HL-60/S4 (cell line): ENCODE results near the gene CENPB.

Source experiments
- in situ Hi-C: fragments of 300-500 bp; cut with MboI; formaldehyde crosslinking; loops from 2 replicates; pipeline ENCODE4 v1.14.3; 2022; ENCODE audit warnings: low sequenced_read_pairs

The CENPB gene

DNA sequence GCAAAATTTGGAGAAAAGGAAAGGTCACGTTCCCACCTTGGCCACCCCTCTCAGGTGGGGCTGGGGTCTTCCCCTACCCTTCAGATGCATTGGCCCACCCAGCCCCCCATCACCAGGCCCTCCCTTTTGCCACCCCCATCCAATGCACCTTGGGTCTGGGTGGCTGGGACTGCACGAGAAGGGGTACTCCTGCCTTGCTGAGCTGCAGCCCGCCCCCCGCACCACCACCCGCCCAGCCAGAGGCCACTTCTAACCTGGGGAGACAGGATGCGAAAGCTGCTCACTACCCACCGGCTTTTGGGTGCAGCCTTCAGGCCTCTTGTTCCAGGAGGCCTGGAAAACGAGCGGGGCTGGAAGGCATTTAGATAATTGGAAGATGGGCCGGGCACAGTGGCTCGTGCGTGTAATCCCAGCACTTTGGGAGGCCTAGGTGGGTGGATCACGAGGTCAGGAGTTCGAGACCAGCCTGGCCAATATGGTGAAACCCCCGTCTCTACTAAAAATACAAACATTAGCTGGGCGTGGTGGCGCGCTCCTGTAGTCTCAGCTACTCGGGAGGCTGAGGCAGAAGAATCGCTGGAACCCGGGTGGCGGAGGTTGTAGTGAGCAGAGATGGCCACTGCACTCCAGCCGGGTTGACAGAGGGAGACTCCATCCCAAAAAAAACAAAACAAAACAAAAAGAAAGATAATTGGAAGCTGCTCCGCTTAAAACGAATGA, 8.3 kb upstream of the CENPB start:
- in situ Hi-C loops = loop anchor here (25.0 kb wide), 1 partner anchor 292 kb away; no protein-coding TSS in a partner anchor

DNA sequence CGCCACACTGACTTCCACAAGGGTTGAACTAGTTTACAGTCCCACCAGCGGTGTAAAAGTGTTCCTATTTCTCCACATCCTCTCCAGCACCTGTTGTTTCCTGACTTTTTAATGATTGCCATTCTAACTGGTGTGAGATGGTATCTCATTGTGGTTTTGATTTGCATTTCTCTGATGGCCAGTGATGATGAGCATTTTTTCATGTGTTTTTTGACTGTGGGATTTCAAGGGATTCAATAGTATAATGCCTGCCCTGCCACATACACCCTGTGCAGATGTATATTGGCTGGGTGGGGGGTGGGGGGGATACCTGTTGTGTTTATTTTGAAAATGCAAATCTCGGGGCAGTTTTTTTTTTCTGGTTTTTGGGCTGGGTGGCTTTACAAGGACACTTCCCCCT, 7.6 kb upstream of the CENPB start:
- in situ Hi-C loops = loop anchor here (25.0 kb wide), 1 partner anchor 293 kb away; no protein-coding TSS in a partner anchor

DNA sequence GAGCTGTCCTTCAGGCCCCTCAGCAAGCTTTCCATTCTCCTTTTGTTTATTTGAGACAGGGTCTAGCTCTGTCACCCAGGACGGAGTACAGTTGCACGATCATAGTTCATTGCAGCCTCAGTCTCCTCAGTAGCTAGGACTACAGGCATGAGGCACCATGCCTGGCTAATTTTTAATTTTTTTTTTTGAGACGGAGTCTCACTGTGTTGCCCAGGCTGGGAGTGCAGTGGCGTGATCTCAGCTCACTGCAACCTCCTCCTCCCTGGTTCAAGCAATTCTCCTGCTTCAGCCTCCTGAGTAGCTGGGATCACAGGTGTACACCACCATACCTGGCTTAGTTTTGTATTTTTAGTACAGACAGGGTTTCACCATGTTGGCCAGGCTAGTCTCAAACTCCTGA, 2.7 kb upstream of the CENPB start:
- in situ Hi-C loops = loop anchor here (10.0 to 25.0 kb wide), 2 partner anchors 66 to 298 kb away; no protein-coding TSS in a partner anchor

DNA sequence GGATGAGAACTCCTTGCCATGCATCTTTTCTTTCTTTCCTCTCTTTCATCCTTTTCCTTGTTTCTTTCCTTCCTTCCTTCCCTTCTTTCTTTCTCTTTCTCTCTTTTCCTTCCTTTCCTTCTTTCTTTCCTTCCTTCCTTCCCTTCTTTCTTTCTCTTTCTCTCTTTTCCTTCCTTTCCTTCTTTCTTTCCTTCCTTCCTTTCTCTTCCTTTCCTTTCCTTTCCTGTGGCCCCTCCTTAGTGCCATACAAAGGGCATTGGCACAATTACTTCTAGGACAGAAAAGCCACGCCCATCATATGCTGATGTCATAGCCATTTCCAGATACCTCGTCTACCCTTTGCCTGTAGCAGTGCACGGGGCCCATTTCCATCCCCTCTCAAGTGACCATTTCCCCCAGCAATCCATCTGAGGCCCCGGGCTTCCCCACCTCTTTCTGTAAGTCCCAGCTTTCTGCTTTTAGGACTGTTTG, 2.2 kb upstream of the CENPB start:
- in situ Hi-C loops = loop anchor here (10.0 to 25.0 kb wide), 2 partner anchors 66 to 299 kb away; no protein-coding TSS in a partner anchor

DNA sequence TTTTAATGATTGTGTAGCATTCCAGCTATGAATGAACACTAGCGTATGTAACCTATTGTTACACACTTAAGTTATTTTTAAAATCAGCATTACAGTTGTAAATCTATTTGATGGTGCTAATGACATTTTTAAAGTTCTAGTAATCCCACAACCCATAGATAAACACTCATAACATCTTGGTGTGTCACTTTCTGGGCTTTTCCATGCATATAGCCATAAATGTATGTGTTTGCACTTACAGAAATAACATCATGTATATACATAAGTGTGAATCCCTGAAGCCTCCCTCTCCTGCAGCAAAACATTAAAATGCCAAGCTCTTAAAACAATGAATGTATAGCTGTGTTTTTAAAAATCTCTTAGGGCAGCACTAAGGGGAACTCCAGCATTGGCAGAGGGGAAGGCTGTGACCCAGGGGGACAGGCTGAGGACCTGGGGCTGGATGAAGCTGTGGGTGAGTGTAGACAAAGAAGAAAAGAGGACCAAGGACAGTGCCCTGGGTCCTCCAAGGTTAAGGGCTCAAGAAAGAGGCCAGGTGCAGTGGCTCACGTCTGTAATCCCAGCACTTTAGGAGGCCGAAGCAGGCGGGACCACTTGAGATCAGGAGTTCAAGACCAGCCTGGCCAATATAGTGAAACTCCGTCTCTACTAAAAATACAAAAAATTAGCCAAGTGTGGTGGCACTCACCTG, 929 bp upstream of the CENPB start:
- in situ Hi-C loops = loop anchor here (10.0 to 25.0 kb wide), 2 partner anchors 67 to 300 kb away; no protein-coding TSS in a partner anchor

DNA sequence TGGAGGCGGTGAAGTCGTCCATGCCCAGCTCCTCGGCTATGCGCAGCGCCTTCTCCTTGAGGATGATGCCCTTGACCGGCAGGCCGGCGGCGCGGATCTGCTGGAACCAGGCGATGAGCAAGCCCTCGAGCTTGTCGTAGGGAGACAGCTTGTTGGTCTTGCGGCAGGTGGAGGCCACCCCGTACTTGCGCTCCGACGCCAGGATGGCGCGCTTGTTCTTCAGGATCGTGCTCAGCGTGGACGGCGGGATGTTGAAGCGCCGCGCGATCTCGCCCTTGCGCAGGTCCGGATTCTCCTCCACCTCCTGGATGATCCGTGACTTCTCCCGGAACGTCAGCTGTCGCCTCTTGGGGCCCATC, 435 bp downstream of the CENPB start:
- in situ Hi-C loops = loop anchor here (10.0 to 25.0 kb wide), 2 partner anchors 69 to 301 kb away; no protein-coding TSS in a partner anchor

DNA sequence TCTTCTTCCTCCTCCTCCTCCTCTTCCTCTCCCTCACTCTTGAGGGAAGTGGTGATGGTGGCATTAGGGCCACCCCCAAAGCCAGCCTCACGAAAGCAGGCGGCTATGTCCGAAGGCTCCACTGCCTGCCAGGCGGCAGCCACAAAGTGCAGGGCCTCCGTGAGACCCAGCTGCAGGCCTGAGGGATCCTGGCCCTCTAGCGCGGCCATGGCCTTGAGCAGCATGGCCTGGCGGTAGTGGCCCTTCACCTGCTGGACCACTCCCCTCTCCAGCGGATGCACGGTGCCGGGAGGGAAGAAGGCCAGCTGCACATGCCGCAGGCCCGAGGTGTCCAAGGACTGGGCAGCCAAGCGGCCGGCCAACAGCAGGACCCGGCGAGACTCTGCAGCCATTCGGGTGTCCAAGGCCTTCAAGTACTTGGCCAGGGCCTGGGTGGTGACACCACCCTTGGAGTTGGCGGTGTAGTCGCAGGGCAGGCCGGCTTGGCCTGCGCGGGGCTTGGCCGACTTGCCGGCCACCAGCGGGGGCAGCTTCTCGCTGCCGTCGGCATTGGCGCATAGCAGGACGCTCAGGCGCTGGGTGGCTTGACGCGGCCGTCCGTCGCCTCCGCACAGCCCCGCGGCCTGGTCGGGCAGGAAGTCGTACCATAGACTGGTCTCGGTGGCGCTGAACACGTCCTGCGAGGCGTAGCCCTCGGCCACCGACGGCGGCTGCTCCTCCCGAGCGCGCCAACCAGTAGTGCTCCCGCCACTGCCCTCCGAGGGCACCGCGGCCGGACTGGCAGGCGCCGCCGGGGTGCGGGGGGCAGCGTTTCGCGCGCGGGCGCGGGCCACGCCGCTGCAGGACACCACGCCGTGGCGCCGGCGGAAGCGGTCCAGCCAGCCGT, 1.1 kb downstream of the CENPB start:
- in situ Hi-C loops = loop anchor here (10.0 to 25.0 kb wide), 2 partner anchors 69 to 302 kb away; no protein-coding TSS in a partner anchor

DNA sequence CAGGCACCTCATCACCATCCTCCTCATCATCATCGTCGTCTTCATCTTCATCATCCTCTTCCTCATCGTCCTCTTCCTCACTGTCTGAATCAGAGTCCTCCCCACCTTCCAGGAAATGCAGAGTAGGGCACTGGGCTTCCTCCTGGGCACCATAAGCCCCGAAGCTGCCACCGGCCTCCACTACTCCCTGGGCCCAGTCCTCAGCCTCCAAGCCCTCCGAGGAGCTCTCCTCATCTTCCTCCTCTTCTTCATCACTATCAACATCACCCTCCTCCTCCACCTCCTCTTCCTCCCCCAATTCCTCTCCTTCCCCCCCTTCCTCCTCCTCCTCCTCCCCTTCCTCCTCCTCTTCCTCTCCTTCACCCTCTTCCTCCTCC, 1.7 kb downstream of the CENPB start:
- in situ Hi-C loops = loop anchor here (10.0 to 25.0 kb wide), 2 partner anchors 70 to 302 kb away; no protein-coding TSS in a partner anchor

DNA sequence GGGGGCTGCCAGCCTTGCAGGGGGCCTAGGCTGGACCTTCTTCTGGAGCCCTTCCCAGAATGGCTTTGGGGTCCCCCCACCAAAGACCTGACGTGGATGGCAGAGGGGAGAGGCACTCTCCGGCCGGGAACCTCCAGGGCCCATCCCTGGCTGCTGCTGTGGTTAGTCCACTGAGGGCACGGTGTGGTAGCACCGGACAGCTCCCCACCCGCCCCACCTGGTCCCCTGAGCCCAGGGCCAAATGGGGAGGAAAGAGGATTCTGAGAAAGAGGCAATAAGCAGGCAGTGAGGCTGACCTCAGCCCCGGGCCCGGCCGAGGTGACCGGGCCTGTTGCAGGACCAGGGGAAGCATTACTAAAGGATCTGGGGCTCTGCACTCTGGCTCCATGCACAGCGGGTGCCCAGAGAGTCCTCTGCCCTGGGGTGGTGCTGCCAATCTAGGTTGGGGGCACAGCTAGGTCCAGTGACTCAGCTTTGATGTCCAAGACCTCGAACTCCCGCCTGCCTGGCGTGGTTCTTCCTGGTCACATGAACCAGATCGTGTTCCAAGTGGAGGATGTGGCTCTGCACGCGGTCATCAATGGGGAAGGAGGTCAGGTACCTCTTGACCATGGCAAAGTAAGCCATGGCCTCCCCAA, 2.2 kb downstream of the CENPB start:
- in situ Hi-C loops = loop anchor here (10.0 to 25.0 kb wide), 2 partner anchors 70 to 303 kb away; no protein-coding TSS in a partner anchor

DNA sequence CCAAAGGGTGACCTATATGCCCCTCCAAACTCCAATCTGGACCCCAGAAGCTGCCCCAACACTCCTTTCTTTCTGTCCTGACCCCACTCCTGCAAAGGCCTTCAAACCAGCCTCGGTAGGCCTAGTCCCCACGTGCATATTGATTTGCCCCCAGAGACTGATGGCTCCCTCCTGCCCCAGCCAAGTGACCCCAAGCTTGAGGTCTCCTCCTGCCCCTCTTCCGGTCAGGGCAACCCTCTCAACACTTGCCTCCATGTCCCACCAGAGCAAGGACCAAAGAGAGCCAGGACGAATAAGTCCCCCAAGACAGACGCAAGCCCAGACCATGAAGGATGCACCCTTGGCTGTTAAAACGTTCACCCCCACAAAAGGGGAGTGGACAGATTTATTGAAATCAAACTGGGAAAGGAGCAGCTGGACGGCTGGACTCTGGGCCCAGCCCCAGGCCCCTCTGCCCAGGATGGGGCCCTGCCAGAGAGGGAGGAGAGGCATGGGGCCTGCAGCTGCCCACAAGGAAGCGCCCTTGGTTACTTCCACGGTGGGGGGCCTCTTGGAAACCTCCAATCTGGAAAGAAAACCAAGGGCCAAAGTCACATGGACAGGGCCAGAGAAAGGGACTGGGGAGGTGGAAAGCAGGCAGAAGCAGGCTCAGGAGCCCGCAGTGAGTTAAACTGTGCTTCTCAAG, 2.9 kb downstream of the CENPB start:
- in situ Hi-C loops = loop anchor here (10.0 to 25.0 kb wide), 2 partner anchors 71 to 304 kb away; no protein-coding TSS in a partner anchor

DNA sequence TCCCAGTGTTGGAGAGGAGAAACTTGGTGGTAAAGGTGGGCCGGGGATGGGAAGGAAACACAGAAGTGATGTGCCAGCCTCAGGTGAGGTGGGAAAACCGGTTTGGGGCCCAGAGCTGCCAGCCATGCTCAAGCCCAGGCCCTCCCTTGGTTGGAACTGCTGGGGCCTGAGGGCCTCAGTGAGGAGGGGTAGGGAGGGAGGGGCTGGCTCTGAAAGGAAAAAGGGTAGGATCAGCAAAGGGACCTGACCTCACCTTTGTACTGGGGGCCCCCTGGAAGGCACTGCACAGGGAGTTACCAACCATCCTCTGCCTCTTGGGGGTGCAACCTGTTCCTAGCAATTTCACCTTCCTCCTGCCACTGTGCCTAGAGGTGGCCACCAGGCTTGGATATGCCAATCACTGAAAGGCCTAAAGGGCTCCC, 3.5 kb downstream of the CENPB start:
- in situ Hi-C loops = loop anchor here (10.0 to 25.0 kb wide), 2 partner anchors 72 to 304 kb away; no protein-coding TSS in a partner anchor

DNA sequence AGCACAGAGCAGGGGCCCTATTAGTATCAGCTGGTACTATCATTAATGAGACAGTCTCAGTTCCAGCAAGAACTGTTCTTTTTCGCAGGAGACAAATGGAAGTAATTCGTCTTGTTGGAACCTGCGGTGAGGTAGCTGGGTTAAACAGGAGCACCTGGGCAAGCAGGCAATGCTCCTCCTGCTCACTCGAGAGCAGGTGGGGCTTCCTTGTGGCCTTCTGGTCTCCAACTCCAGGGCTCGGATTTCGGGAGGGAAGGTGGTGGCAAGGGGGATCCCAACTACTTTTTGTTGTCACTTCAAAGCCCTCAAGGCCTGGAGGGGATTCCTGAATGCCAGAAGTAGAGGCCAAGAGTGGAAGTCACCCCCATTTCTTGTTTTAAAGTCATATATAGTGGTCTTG, 3.9 kb downstream of the CENPB start:
- in situ Hi-C loops = loop anchor here (10.0 to 25.0 kb wide), 2 partner anchors 72 to 305 kb away; no protein-coding TSS in a partner anchor

DNA sequence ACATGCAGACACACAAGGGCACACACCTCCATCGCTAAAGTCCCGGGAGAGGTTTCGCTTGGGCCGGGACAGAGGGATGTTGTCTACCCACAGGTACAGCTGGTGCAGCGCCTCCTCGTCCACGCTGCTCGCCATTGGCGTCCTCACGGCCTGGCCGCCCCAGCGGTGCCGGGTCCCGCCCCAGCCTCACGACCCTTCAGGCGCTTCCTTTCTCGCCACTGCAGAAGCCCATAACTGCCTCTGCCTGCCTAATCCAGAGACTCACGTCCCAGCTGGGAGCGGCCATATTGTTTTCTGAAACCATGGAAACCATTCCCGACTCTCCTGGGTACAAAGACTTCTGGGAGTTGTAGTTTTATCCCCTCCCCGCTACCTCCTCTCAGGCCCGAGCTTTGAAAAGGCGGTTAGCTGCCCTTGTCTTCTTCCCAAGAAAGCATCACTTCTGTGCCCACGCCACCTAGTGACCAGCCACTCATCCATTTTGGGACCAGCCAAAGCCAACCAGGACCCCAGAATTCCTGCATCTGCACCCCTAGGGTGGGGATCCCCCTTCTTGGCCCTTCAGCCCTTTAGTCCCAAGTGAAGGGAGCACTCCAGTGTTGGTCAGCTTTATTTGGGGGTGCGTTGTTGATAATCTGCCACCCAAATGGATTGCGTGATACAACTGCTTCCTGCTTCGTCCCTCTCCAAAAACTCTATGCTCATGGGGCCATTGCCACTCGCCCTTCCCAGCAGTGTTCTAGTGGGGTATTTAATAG, 5.2 kb downstream of the CENPB start, which contains the start of gene SPEF1:
TSS of gene SPEF1 (minus strand) at position 296 of the 758 bp plus-strand sequence. CDS start at position 135, 161 bp downstream.
- in situ Hi-C loops = loop anchor here (10.0 to 25.0 kb wide), 2 partner anchors 73 to 306 kb away; no protein-coding TSS in a partner anchor

DNA sequence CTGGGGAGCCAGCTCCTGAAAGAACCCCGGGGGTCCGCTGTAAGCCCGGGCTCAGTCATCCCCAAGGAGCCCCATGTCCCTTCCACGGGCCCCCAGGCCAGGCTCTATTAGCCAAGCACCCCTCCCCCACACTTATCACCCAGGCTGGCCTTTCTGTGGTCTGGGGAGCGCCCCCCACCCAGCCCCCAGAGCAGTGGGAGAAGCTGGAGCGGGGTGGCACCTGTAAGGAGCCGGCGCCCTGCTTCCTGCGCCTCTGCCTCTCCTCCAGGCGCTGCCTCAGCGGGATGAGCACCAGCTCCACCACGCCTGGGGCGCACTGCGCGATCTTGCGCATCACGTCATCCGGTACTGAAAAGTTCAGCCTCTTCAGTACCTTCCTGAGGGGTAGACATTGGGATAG, 7.6 kb downstream of the CENPB start:
- in situ Hi-C loops = loop anchor here (25.0 kb wide), 1 partner anchor 308 kb away; no protein-coding TSS in a partner anchor

DNA sequence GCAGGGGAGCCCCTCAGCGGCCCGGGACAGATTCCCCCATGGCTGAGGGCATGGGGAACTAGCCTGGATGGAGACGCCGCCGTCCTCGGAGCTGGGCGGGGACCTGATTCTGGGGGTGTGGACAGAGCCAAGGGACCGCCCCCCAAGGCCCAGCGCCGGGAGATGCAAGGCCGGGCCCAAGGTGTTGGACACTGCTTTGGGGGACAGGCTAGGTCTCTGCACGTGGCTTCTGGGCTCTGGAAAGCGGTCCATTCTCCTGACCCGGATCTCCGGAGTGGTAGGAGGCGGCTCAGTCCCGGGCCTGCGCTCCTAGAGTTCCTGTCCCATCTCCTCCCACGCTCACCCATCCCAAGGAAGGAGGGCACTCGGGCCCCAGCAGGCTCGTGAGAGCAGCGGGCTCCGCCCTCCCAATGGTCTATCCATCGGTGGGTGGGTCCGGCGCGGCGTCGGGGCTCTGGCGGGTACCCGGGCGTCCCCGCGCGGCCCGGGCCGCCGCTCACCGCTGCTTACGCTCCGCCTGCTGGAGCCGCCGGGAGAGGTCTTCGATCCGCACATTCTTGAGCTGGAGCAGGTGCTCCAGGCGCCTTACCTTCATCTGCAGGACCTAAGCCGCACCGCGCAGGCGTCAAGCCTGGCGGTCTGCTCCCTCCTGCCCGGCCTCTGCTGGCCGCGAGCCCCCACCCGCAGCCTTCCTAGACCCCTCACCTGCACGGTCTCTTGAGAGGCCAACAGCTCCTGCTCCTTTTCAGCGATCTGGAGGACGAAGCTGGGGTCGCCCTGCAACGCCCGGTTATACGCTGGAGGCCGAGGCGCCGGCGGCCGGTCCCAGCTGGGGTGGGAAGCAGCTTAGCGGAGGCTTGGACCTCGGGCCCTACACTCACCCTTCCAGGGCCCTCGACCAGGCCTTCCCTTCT, 8.6 kb downstream of the CENPB start:
- in situ Hi-C loops = loop anchor here (25.0 kb wide), 1 partner anchor 309 kb away; no protein-coding TSS in a partner anchor

DNA sequence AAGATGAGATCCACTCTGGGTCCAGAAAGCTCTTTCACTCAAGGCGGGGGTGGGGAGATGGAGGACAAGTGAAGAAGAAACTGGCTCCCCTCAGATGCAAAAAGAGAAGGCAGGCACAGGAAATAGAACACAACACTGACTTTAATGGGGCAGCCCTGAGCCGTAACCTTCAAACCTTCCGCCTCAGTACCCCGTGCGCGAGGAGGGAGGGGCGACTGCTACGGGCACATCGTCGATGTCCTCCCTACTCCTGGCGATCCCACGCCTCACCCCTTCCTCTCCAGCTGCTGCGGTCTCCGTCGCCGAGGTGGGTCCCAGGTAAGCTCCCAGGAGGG, 9.2 kb downstream of the CENPB start:
- in situ Hi-C loops = loop anchor here (25.0 kb wide), 1 partner anchor 310 kb away; no protein-coding TSS in a partner anchor

DNA sequence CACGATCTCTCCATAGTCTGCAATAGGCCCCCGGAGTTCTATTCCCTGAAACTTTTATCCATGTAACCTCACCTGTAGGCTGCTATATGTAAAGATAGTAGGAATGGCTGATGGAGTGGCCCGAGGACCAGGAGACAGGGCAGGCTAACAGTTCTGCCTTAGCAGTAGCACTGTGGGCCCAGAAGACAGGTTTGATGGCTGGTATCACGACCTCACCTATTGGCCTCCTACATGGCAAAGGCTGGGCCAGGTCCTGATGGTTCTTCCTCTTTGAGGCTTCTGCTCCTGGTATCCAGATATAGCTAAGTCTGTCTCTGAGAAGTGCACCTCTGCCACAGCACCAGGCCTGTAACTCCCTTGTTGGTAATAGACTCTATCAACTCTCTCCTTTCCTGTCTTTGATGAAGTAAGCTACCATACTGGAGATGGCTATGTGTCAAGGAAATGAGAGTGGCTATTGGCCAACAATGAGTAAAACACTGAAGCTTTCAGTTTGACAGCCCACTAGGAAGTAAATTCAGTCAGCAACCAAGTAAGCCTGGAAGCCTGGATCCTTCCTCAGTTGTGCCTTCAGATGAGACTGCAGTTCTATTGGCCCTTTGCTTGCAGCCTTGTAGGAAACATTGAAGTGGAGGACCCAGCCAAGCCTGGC, 11.0 kb downstream of the CENPB start:
- in situ Hi-C loops = loop anchor here (25.0 kb wide), 1 partner anchor 312 kb away; no protein-coding TSS in a partner anchor
